ENCODE measurements around the gene SORCS3.

DNA sequence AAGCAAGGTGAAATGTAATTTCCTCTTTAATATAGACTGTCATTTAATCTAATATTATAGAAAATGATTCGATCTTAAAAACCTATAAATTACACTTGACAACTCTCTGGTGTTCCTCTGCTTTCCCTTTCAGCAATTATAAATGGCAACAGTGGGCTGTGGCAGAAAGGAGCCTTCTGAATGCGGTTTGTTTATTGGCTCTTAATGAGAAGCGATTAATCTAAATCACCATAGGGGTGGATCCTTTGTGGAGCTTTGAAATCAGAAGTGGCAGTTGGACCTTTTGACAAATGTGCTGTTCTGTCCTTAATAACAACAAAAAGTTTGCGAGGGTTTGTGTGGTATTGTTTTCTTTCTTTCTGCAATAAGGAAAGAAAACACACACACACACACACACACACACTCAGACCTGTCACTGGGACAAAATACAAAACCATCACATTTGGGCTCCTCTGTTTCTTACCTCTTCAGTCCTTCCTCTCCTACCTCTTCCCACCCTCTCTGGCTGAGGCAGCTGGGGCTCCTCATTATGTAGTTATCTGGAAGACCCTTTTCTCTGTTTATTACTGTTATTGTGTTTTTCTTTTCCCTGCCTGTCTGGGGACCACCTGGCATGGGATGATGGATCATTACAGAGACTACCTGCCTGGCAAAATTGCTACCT is 316.2 kb downstream of the SORCS3 start:
- TF ChIP-seq STAT6 (CRISPR knock-in tag; conservative IDR thresholded peaks at IDR 0.05; ENCODE audit: low read depth) (no peak), GTF2I (CRISPR knock-in tag; conservative IDR thresholded peaks at IDR 0.05) (no peak), NR2C2 (CRISPR knock-in tag; IDR thresholded peaks at IDR 0.05) (no peak), SP1 (CRISPR knock-in tag; conservative IDR thresholded peaks at IDR 0.05) (no peak), E2F1 (CRISPR knock-in tag; IDR thresholded peaks at IDR 0.05) (no peak), CTCF (IDR thresholded peaks at IDR 0.05) (no peak), ZNF263 (CRISPR knock-in tag; IDR thresholded peaks at IDR 0.05; ENCODE audit: low read depth) (no peak), ETV6 (CRISPR knock-in tag; IDR thresholded peaks at IDR 0.05) (no peak), TP53 (CRISPR knock-in tag; IDR thresholded peaks at IDR 0.05) (no peak), MAX (CRISPR knock-in tag; IDR thresholded peaks at IDR 0.05) (no peak), E2F5 (CRISPR knock-in tag; IDR thresholded peaks at IDR 0.05) (no peak)
- TF ChIP-seq, protein P1, sequence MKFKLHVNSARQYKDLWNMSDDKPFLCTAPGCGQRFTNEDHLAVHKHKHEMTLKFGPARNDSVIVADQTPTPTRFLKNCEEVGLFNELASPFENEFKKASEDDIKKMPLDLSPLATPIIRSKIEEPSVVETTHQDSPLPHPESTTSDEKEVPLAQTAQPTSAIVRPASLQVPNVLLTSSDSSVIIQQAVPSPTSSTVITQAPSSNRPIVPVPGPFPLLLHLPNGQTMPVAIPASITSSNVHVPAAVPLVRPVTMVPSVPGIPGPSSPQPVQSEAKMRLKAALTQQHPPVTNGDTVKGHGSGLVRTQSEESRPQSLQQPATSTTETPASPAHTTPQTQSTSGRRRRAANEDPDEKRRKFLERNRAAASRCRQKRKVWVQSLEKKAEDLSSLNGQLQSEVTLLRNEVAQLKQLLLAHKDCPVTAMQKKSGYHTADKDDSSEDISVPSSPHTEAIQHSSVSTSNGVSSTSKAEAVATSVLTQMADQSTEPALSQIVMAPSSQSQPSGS (CRISPR knock-in tag; IDR thresholded peaks at IDR 0.05; ENCODE audit: borderline replicate concordance, low read depth) = no peak

All from WTC11 (cell line).